Measurements from ENCODE around the gene PPBP. TPM values are rescaled to one million over a fixed set of nuclear protein-coding genes. Genes with fewer than 3 reads are reported as not detected.

PPBP gene
- total RNA-seq, 1 experiment from 2014 or later = not detected

DNA sequence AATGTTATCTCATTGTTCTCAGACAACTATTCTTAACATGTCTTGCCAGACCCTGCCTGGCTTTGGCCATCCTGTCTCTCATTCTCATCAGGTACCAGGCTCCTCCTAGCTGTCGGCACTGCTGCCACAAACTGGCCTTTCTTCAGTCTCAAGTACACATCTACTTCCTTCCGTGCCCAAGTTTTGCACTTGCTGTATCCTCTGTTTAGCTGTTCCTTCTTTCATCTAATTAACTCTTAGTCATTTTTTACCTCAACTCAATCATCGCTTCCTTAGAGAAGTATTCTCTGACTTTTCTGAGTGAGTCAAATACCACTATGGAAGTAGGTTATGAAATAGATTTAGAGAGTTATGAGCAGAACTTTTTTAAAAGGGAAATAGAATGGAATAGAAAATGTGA, 30.8 kb upstream of the PPBP start:
- Histone ChIP-seq H3K27me3 (replicated peaks; ENCODE audit: control insufficient read depth, insufficient read depth, low read length) (no peaks in the 10 kb centered on the region), H3K9me3 (no peaks in the 10 kb centered on the region), H3K36me3 (ENCODE audit: control insufficient read depth, insufficient read depth, low read length) (no peaks in the 10 kb centered on the region), H3K4me1 (peaks cover 6% of the 10 kb centered on the region), H3K4me3 (ENCODE audit: low read depth, low read length) (no peak overlapping the region)
- Mint-ChIP-seq H3K36me3 (ENCODE audit: insufficient read depth, unreplicated experiment) (no peaks in the 10 kb centered on the region), H3K27me3 (ENCODE audit: insufficient read depth, unreplicated experiment) (no peaks in the 10 kb centered on the region), H3K27ac (ENCODE audit: unreplicated experiment) (no peak overlapping the region), H3K4me1 (ENCODE audit: low read depth, unreplicated experiment) (peaks cover 13% of the 10 kb centered on the region), H3K4me3 (ENCODE audit: unreplicated experiment) (no peak overlapping the region), H3K9me3 (ENCODE audit: unreplicated experiment) (no peaks in the 10 kb centered on the region)
- intact Hi-C loops (cut with micrococcal nuclease; ENCODE audit: unreplicated experiment) = no loop called here
- no peak for DNase-seq
- ChIA-PET POLR2A (no interaction called here), CTCF (no interaction called here)
- no TSS peak for BruUV-seq (replicated peaks)
- TF ChIP-seq, protein P1, sequence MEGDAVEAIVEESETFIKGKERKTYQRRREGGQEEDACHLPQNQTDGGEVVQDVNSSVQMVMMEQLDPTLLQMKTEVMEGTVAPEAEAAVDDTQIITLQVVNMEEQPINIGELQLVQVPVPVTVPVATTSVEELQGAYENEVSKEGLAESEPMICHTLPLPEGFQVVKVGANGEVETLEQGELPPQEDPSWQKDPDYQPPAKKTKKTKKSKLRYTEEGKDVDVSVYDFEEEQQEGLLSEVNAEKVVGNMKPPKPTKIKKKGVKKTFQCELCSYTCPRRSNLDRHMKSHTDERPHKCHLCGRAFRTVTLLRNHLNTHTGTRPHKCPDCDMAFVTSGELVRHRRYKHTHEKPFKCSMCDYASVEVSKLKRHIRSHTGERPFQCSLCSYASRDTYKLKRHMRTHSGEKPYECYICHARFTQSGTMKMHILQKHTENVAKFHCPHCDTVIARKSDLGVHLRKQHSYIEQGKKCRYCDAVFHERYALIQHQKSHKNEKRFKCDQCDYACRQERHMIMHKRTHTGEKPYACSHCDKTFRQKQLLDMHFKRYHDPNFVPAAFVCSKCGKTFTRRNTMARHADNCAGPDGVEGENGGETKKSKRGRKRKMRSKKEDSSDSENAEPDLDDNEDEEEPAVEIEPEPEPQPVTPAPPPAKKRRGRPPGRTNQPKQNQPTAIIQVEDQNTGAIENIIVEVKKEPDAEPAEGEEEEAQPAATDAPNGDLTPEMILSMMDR (IDR thresholded peaks at IDR 0.05; ENCODE audit: insufficient read depth in 1 of 2, low read depth in 1 of 2, low read length in 1 of 2, severe bottlenecking in 1 of 2, unreplicated experiment in 1 of 2) = no peak

DNA sequence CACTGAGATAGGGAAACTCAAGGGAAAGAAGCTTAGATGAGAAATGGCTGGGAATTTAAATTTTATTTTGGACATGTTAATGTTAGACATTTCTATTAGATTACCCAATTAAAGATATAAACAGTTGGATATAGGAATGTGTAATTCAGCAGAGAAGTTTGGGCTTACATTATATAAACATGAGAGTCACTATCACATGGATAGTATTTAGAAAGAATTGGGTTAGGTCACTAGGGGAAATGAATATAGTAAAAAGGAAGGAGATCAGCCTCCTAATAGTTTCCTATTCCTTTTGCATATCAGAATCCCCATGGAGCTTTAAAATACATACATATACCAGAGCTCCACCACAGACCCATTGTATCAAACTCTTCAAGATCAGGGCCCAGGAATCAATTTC, 30.1 kb upstream of the PPBP start:
- Mint-ChIP-seq H3K4me1 (ENCODE audit: low read depth, unreplicated experiment) (peaks cover 7% of the 10 kb centered on the region), H3K4me3 (ENCODE audit: unreplicated experiment) (no peak overlapping the region), H3K36me3 (ENCODE audit: insufficient read depth, unreplicated experiment) (no peaks in the 10 kb centered on the region), H3K9me3 (ENCODE audit: unreplicated experiment) (no peaks in the 10 kb centered on the region), H3K27ac (ENCODE audit: unreplicated experiment) (no peak overlapping the region), H3K27me3 (ENCODE audit: insufficient read depth, unreplicated experiment) (no peaks in the 10 kb centered on the region)
- TF ChIP-seq, protein P1 (IDR thresholded peaks at IDR 0.05; ENCODE audit: insufficient read depth in 1 of 2, low read depth in 1 of 2, low read length in 1 of 2, severe bottlenecking in 1 of 2, unreplicated experiment in 1 of 2) = no peak
- Histone ChIP-seq H3K9me3 (no peaks in the 10 kb centered on the region), H3K27me3 (replicated peaks; ENCODE audit: control insufficient read depth, insufficient read depth, low read length) (no peaks in the 10 kb centered on the region), H3K4me3 (ENCODE audit: low read depth, low read length) (no peak overlapping the region), H3K36me3 (ENCODE audit: control insufficient read depth, insufficient read depth, low read length) (no peaks in the 10 kb centered on the region), H3K4me1 (no peaks in the 10 kb centered on the region)
- BruUV-seq (replicated peaks) = no TSS peak
- no peak for DNase-seq
- intact Hi-C loops (cut with micrococcal nuclease; ENCODE audit: unreplicated experiment) = no loop called here
- CTCF ChIA-PET = no interaction called here
- POLR2A ChIA-PET = no interaction called here

DNA sequence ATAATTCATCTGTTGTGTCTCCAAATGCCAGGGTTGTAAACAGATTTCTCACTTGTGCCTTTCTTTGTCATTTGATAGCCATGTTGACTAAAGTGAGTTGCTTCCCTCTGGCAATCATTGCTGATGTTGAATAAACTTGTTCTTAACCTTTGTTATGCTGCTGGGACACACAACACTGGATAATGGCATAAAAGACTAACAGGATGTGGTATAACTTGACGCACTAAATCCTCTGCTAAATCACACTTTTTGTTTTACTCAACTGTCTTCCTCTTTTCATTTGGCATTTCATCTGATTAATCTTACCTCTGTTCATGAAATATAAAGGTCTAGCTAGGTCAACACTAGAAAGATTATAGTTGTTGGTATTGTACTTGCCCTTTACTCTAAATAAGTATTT, 28.1 kb upstream of the PPBP start:
- H3K9me3 ChIP-seq = no peaks in the 10 kb centered on the region

More for the DNA sequence above, 28.1 kb upstream of the PPBP start:
- intact Hi-C loops (cut with micrococcal nuclease; ENCODE audit: unreplicated experiment) = no loop called here
- TF ChIP-seq, protein P1 (IDR thresholded peaks at IDR 0.05; ENCODE audit: insufficient read depth in 1 of 2, low read depth in 1 of 2, low read length in 1 of 2, severe bottlenecking in 1 of 2, unreplicated experiment in 1 of 2) = no peak
- no peaks in the 10 kb centered on the region for H3K4me1 ChIP-seq
- H3K4me1 Mint-ChIP-seq (ENCODE audit: low read depth, unreplicated experiment) = peaks cover 7% of the 10 kb centered on the region
- H3K36me3 ChIP-seq (ENCODE audit: control insufficient read depth, insufficient read depth, low read length) = no peaks in the 10 kb centered on the region
- no peaks in the 10 kb centered on the region for H3K36me3 Mint-ChIP-seq (ENCODE audit: insufficient read depth, unreplicated experiment)
- H3K27me3 ChIP-seq (replicated peaks; ENCODE audit: control insufficient read depth, insufficient read depth, low read length) = no peaks in the 10 kb centered on the region
- ChIA-PET POLR2A (no interaction called here), CTCF (no interaction called here)
- H3K27me3 Mint-ChIP-seq (ENCODE audit: insufficient read depth, unreplicated experiment) = no peaks in the 10 kb centered on the region
- H3K27ac Mint-ChIP-seq (ENCODE audit: unreplicated experiment) = no peak overlapping the region
- H3K4me3 Mint-ChIP-seq (ENCODE audit: unreplicated experiment) = no peak overlapping the region
- no TSS peak for BruUV-seq (replicated peaks)
- H3K4me3 ChIP-seq (ENCODE audit: low read depth, low read length) = no peak overlapping the region
- no peak for DNase-seq
- H3K9me3 Mint-ChIP-seq (ENCODE audit: unreplicated experiment) = no peaks in the 10 kb centered on the region
